ENCODE results near the gene PAK6. TPM values are rescaled to one million over a fixed set of nuclear protein-coding genes. Genes with fewer than 3 reads are reported as not detected.

PAK6 gene
- total and polyA plus RNA-seq, 9 of the 15 experiments (the other 6 are each of a cell fraction or from before 2014, with no cell fraction given) = 0.03 to 0.74 (median 0.16) TPM; not detected in 2

DNA sequence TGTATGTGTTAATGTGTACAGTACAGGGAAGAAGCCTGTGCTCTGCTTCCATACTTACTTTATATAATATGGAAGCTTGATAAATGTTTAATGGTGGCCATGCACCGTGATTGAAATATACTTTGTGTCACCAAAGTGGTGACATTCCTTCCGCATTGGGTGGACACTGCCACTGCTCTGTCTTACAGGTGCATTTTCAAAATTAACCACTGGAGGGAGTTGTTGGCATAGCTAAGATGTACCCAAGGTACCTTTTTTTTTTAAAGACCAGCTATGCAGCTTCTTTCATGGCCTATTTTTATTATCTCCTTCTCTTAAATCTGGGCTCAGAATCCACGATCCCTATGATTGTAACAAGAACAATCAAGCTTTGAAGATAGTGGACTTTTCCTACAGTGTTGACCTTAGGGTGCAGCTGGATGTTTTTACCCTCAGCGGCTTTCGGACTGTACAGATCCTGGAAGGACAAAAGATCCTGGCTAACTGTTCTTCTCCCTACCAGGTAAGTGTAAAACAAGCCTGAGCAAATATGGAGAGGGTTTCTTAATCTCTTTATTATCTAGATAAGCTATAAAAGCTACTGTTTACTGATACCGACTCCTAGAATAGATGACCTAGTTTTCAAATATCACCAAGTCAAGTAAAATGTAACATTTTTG is 21.6 kb upstream of the PAK6 start (continued):
- TF ChIP-seq, protein P1, sequence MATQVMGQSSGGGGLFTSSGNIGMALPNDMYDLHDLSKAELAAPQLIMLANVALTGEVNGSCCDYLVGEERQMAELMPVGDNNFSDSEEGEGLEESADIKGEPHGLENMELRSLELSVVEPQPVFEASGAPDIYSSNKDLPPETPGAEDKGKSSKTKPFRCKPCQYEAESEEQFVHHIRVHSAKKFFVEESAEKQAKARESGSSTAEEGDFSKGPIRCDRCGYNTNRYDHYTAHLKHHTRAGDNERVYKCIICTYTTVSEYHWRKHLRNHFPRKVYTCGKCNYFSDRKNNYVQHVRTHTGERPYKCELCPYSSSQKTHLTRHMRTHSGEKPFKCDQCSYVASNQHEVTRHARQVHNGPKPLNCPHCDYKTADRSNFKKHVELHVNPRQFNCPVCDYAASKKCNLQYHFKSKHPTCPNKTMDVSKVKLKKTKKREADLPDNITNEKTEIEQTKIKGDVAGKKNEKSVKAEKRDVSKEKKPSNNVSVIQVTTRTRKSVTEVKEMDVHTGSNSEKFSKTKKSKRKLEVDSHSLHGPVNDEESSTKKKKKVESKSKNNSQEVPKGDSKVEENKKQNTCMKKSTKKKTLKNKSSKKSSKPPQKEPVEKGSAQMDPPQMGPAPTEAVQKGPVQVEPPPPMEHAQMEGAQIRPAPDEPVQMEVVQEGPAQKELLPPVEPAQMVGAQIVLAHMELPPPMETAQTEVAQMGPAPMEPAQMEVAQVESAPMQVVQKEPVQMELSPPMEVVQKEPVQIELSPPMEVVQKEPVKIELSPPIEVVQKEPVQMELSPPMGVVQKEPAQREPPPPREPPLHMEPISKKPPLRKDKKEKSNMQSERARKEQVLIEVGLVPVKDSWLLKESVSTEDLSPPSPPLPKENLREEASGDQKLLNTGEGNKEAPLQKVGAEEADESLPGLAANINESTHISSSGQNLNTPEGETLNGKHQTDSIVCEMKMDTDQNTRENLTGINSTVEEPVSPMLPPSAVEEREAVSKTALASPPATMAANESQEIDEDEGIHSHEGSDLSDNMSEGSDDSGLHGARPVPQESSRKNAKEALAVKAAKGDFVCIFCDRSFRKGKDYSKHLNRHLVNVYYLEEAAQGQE (IDR thresholded peaks at IDR 0.05; ENCODE audit: borderline replicate concordance) = peak; percentile 86
- TF ChIP-seq, protein P1 (CRISPR knock-in tag; IDR thresholded peaks at IDR 0.05; ENCODE audit: low read depth) = no peak
- TF ChIP-seq CC2D1A (IDR thresholded peaks at IDR 0.05) (peak; percentile 65), NR3C1 (CRISPR knock-in tag; IDR thresholded peaks at IDR 0.05) (no peak), SAFB (IDR thresholded peaks at IDR 0.05; ENCODE audit: borderline replicate concordance, low read depth, low read length) (no peak), TGIF2 (CRISPR knock-in tag; IDR thresholded peaks at IDR 0.05) (no peak), SMARCE1 (IDR thresholded peaks at IDR 0.05) (no peak), RB1 (IDR thresholded peaks at IDR 0.05; ENCODE audit: low read depth) (no peak; the same call in 1 of the 2 replicates), DEAF1 (CRISPR knock-in tag; IDR thresholded peaks at IDR 0.05) (peak; percentile 76), MED1 (CRISPR knock-in tag; IDR thresholded peaks at IDR 0.05; ENCODE audit: borderline replicate concordance) (no peak), ELK3 (CRISPR knock-in tag; IDR thresholded peaks at IDR 0.05) (no peak), ZNF133 (CRISPR knock-in tag; IDR thresholded peaks at IDR 0.05) (no peak)
- TF ChIP-seq, protein P2, sequence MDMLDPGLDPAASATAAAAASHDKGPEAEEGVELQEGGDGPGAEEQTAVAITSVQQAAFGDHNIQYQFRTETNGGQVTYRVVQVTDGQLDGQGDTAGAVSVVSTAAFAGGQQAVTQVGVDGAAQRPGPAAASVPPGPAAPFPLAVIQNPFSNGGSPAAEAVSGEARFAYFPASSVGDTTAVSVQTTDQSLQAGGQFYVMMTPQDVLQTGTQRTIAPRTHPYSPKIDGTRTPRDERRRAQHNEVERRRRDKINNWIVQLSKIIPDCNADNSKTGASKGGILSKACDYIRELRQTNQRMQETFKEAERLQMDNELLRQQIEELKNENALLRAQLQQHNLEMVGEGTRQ (CRISPR knock-in tag; IDR thresholded peaks at IDR 0.05) = no peak

All from K562 (cell line).